Measurements from ENCODE around the gene SYT7.

Gene SYT7

GRCh38 chr11:61534933-61535839, 45.7 kb downstream of the SYT7 start:
- no peak overlapping the region for H3K18ac ChIP-seq (ENCODE audit: low read length)
- no peak overlapping the region for H2AFZ ChIP-seq (ENCODE audit: insufficient read depth, low read length, poor library complexity)
- no peak overlapping the region for H3K4ac ChIP-seq (ENCODE audit: low read depth, low read length)
- no peak overlapping the region for H4K91ac ChIP-seq (ENCODE audit: low read depth, low read length)
- no peak overlapping the region for H2BK120ac ChIP-seq (ENCODE audit: insufficient read depth, low read length, poor library complexity)
- no peak overlapping the region for H3K23ac ChIP-seq (ENCODE audit: low read length)
- no peak overlapping the region for H2AK5ac ChIP-seq (ENCODE audit: low read length)
- H3K27ac ChIP-seq (ENCODE audit: low read depth, low read length): no peak overlapping the region
- H3K79me2 ChIP-seq (ENCODE audit: control insufficient read depth, insufficient read depth, low read length, poor library complexity): no peaks in the 10 kb centered on the region
- no peak overlapping the region for H3K14ac ChIP-seq (ENCODE audit: low read length)
- no peak for DNase-seq
- no peaks in the 10 kb centered on the region for H3K27me3 ChIP-seq (ENCODE audit: insufficient read depth, low read length)
- H3K4me3 ChIP-seq (ENCODE audit: low read depth, low read length): peak overlapping the region; percentile 33
- H3K36me3 ChIP-seq (ENCODE audit: control insufficient read depth in 1 of 2, insufficient read depth in 2 of 2, low read length in 2 of 2): peaks cover 3 to 6% of the 10 kb centered on the region in 2 experiments
- WGBS (ENCODE audit: extremely low coverage, insufficient coverage, insufficient read length): no CpG with 5 or more reads among the region's 32 CpGs
- no peak overlapping the region for H2BK5ac ChIP-seq (ENCODE audit: low read depth, low read length, poor library complexity)
- H4K12ac ChIP-seq (ENCODE audit: low read depth, low read length): no peak overlapping the region
- H3K79me1 ChIP-seq (ENCODE audit: low read length): peaks cover 4% of the 10 kb centered on the region
- H3K9ac ChIP-seq (ENCODE audit: low read length): no peak overlapping the region
- H3K9me3 ChIP-seq (ENCODE audit: insufficient read depth, low read depth, low read length): peaks cover 7% of the 10 kb centered on the region
- H3K4me1 ChIP-seq (ENCODE audit: control insufficient read depth in 1 of 2, insufficient read depth in 2 of 2, low read length in 2 of 2): peaks cover 26 to 32% of the 10 kb centered on the region in 2 experiments
- no peak overlapping the region for H2BK12ac ChIP-seq (ENCODE audit: low read length)
- no peak overlapping the region for H3K4me2 ChIP-seq (ENCODE audit: low read length)
- no peak overlapping the region for H4K8ac ChIP-seq (ENCODE audit: low read depth, low read length)

DNA sequence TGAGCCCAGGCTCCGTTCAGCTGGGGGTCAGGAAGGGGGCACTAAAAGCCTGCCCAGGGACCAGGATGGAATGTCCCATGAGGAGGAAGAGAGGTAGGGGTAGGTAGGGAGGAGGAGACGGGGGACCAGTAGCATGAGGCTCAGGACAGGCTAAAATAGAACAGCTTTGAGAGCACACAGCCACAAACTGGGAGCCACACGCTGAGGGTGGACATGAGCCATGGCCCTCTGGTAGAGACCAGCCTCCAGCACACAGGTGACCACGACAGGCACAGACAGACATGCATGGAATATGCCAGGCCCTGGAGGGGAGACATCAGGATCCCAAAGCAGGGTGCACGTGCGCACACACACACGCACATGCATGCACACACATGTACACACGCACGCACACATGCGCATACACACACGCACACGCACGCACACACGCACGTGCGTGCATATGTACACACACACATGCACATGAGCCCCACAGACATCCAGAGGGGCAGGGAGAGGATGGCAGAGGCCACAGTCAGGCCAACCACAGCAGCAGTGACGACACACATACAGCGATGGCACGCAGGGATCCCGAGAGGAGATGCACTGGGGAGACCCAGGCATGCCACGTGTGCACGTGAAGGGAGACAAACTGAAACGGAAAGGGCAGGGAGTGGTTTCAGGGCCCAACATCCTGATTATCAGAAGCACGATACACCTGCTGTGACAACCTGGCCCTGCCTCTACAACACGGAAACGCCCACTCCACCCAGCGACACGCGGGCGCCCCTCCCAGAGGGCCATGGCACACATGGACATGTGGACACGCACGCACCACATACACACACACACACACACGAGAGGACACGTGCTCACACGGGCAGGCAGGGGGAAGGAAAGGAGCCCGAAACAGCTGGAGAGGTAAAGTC, 46.6 kb downstream of the SYT7 start:
- Histone ChIP-seq H3K9me3 (ENCODE audit: insufficient read depth, low read depth, low read length) (peaks cover 7% of the 10 kb centered on the region), H3K23ac (ENCODE audit: low read length) (no peak overlapping the region), H2BK120ac (ENCODE audit: insufficient read depth, low read length, poor library complexity) (no peak overlapping the region), H2BK12ac (ENCODE audit: low read length) (no peak overlapping the region), H3K79me1 (ENCODE audit: low read length) (peaks cover 4% of the 10 kb centered on the region), H4K8ac (ENCODE audit: low read depth, low read length) (no peak overlapping the region), H3K27ac (ENCODE audit: low read depth, low read length) (no peak overlapping the region), H3K18ac (ENCODE audit: low read length) (no peak overlapping the region), H3K36me3 (ENCODE audit: control insufficient read depth in 1 of 2, insufficient read depth in 2 of 2, low read length in 2 of 2) (peaks cover 3 to 6% of the 10 kb centered on the region in 2 experiments), H4K12ac (ENCODE audit: low read depth, low read length) (no peak overlapping the region), H3K4me3 (ENCODE audit: low read depth, low read length) (peak overlapping the region; percentile 65), H2BK5ac (ENCODE audit: low read depth, low read length, poor library complexity) (no peak overlapping the region), H3K14ac (ENCODE audit: low read length) (no peak overlapping the region), H3K4ac (ENCODE audit: low read depth, low read length) (no peak overlapping the region), H2AFZ (ENCODE audit: insufficient read depth, low read length, poor library complexity) (no peak overlapping the region), H3K4me1 (ENCODE audit: control insufficient read depth in 1 of 2, insufficient read depth in 2 of 2, low read length in 2 of 2) (peaks cover 26 to 34% of the 10 kb centered on the region in 2 experiments), H3K27me3 (ENCODE audit: insufficient read depth, low read length) (no peaks in the 10 kb centered on the region), H3K79me2 (ENCODE audit: control insufficient read depth, insufficient read depth, low read length, poor library complexity) (no peaks in the 10 kb centered on the region), H3K9ac (ENCODE audit: low read length) (no peak overlapping the region), H3K4me2 (ENCODE audit: low read length) (no peak overlapping the region), H4K91ac (ENCODE audit: low read depth, low read length) (no peak overlapping the region), H2AK5ac (ENCODE audit: low read length) (no peak overlapping the region)
- DNase-seq: no peak
- no CpG with 5 or more reads among the region's 36 CpGs for WGBS (ENCODE audit: extremely low coverage, insufficient coverage, insufficient read length)

DNA sequence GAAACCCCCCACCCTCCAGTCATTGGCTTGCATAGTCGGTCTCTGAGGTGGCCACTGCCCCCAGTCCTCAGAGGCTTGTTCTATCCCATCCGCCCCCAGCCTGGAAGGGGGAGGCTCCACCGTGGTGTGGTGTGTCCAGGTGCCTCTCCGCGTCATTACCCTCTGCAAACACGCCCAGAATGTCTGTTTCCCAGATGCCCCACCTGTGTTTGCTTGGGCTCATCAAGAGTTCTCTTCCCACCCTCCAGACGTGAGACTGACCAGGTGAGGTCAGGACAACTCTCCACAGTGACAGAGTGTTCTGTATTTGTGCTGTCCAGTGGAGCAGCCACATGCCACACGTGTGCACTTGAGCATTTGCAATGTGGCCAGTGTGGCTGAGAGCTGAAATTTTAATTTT, 47.5 kb downstream of the SYT7 start:
- no peak overlapping the region for H2BK120ac ChIP-seq (ENCODE audit: insufficient read depth, low read length, poor library complexity)
- H3K18ac ChIP-seq (ENCODE audit: low read length): no peak overlapping the region
- H3K9ac ChIP-seq (ENCODE audit: low read length): no peak overlapping the region
- no peak overlapping the region for H3K4me3 ChIP-seq (ENCODE audit: low read depth, low read length)
- H3K14ac ChIP-seq (ENCODE audit: low read length): no peak overlapping the region
- no peak overlapping the region for H4K8ac ChIP-seq (ENCODE audit: low read depth, low read length)
- H2AK5ac ChIP-seq (ENCODE audit: low read length): no peak overlapping the region
- H2BK12ac ChIP-seq (ENCODE audit: low read length): no peak overlapping the region
- peaks cover 0 to 7% of the 10 kb centered on the region in 2 experiments for H3K36me3 ChIP-seq (ENCODE audit: control insufficient read depth in 1 of 2, insufficient read depth in 2 of 2, low read length in 2 of 2)
- H2AFZ ChIP-seq (ENCODE audit: insufficient read depth, low read length, poor library complexity): no peak overlapping the region
- peaks cover 4% of the 10 kb centered on the region for H3K79me1 ChIP-seq (ENCODE audit: low read length)
- no peaks in the 10 kb centered on the region for H3K27me3 ChIP-seq (ENCODE audit: insufficient read depth, low read length)
- no CpG with 5 or more reads among the region's 8 CpGs for WGBS (ENCODE audit: extremely low coverage, insufficient coverage, insufficient read length)
- H2BK5ac ChIP-seq (ENCODE audit: low read depth, low read length, poor library complexity): no peak overlapping the region
- H3K4ac ChIP-seq (ENCODE audit: low read depth, low read length): no peak overlapping the region
- no peak overlapping the region for H3K27ac ChIP-seq (ENCODE audit: low read depth, low read length)
- H3K23ac ChIP-seq (ENCODE audit: low read length): no peak overlapping the region
- no peak for DNase-seq
- H4K12ac ChIP-seq (ENCODE audit: low read depth, low read length): no peak overlapping the region
- H3K79me2 ChIP-seq (ENCODE audit: control insufficient read depth, insufficient read depth, low read length, poor library complexity): no peaks in the 10 kb centered on the region
- H4K91ac ChIP-seq (ENCODE audit: low read depth, low read length): no peak overlapping the region
- peaks cover 7% of the 10 kb centered on the region for H3K9me3 ChIP-seq (ENCODE audit: insufficient read depth, low read depth, low read length)
- H3K4me1 ChIP-seq (ENCODE audit: control insufficient read depth in 1 of 2, insufficient read depth in 2 of 2, low read length in 2 of 2): peaks cover 26 to 33% of the 10 kb centered on the region in 2 experiments
- H3K4me2 ChIP-seq (ENCODE audit: low read length): no peak overlapping the region

- no peak overlapping the region for H4K8ac ChIP-seq (ENCODE audit: low read depth, low read length)
- H2BK5ac ChIP-seq (ENCODE audit: low read depth, low read length, poor library complexity): no peak overlapping the region
- H3K79me2 ChIP-seq (ENCODE audit: control insufficient read depth, insufficient read depth, low read length, poor library complexity): no peaks in the 10 kb centered on the region
- H3K18ac ChIP-seq (ENCODE audit: low read length): no peak overlapping the region
- no peak overlapping the region for H4K91ac ChIP-seq (ENCODE audit: low read depth, low read length)
- H3K14ac ChIP-seq (ENCODE audit: low read length): no peak overlapping the region
- no peak overlapping the region for H2BK12ac ChIP-seq (ENCODE audit: low read length)
- H3K27ac ChIP-seq (ENCODE audit: low read depth, low read length): no peak overlapping the region
- H3K4me3 ChIP-seq (ENCODE audit: low read depth, low read length): no peak overlapping the region
- no peak overlapping the region for H4K12ac ChIP-seq (ENCODE audit: low read depth, low read length)
- no peak overlapping the region for H3K9ac ChIP-seq (ENCODE audit: low read length)
- no peak overlapping the region for H2BK120ac ChIP-seq (ENCODE audit: insufficient read depth, low read length, poor library complexity)
- H3K36me3 ChIP-seq (ENCODE audit: control insufficient read depth in 1 of 2, insufficient read depth in 2 of 2, low read length in 2 of 2): peaks cover 0 to 7% of the 10 kb centered on the region in 2 experiments
- H3K27me3 ChIP-seq (ENCODE audit: insufficient read depth, low read length): no peaks in the 10 kb centered on the region
- no peak overlapping the region for H3K4me2 ChIP-seq (ENCODE audit: low read length)
- peaks cover 4% of the 10 kb centered on the region for H3K79me1 ChIP-seq (ENCODE audit: low read length)
- H3K9me3 ChIP-seq (ENCODE audit: insufficient read depth, low read depth, low read length): peaks cover 7% of the 10 kb centered on the region
- H2AK5ac ChIP-seq (ENCODE audit: low read length): no peak overlapping the region
- H2AFZ ChIP-seq (ENCODE audit: insufficient read depth, low read length, poor library complexity): no peak overlapping the region
- WGBS (ENCODE audit: extremely low coverage, insufficient coverage, insufficient read length): no CpG with 5 or more reads among the region's 16 CpGs
- DNase-seq: no peak
- H3K23ac ChIP-seq (ENCODE audit: low read length): no peak overlapping the region
- peaks cover 25 to 31% of the 10 kb centered on the region in 2 experiments for H3K4me1 ChIP-seq (ENCODE audit: control insufficient read depth in 1 of 2, insufficient read depth in 2 of 2, low read length in 2 of 2)
- H3K4ac ChIP-seq (ENCODE audit: low read depth, low read length): no peak overlapping the region
These were observed 47.9 kb downstream of the SYT7 start for GRCh38 chr11:61533039-61533375.

Measured in trophoblast cell (in vitro differentiated cells and primary cell).